HG02970 (cell line): ENCODE data around the gene SLC17A7.

Source experiments
- ATAC-seq: cut with Tn5 transposase; IDR thresholded peaks from one replicate; pipeline ENCODE4 v1.9.1; 2021; ENCODE audit warnings: mild to moderate bottlenecking, moderate library complexity, moderate number of reproducible peaks; ENCODE audit not compliant: unreplicated experiment, low FRiP score

SLC17A7 gene

GRCh38 chr19:49415102-49415809 is 26.1 kb downstream of the SLC17A7 start:
- no peak for ATAC-seq

- ATAC-seq, result no peak
Measured at GRCh38 chr19:49414256-49414655, 27.1 kb downstream of the SLC17A7 start.

GRCh38 chr19:49413348-49413747 is 28.0 kb downstream of the SLC17A7 start:
- no peak for ATAC-seq

GRCh38 chr19:49411681-49412326 is 29.5 kb downstream of the SLC17A7 start:
- no peak for ATAC-seq

GRCh38 chr19:49409441-49410029 is 31.8 kb downstream of the SLC17A7 start:
- no peak for ATAC-seq

- ATAC-seq, result no peak
Measured at GRCh38 chr19:49408816-49409440, 32.4 kb downstream of the SLC17A7 start.

GRCh38 chr19:49407482-49408015 is 33.8 kb downstream of the SLC17A7 start:
- no peak for ATAC-seq

- ATAC-seq, result no peak
Measured at GRCh38 chr19:49407079-49407478, 34.2 kb downstream of the SLC17A7 start.

GRCh38 chr19:49403404-49404187 is 37.7 kb downstream of the SLC17A7 start:
- ATAC-seq, result no peak

- ATAC-seq, result no peak
Measured at GRCh38 chr19:49400029-49400428, 41.3 kb downstream of the SLC17A7 start.

GRCh38 chr19:49398931-49399330 is 42.4 kb downstream of the SLC17A7 start:
- no peak for ATAC-seq

- no peak for ATAC-seq
Measured at GRCh38 chr19:49398001-49398615, 43.2 kb downstream of the SLC17A7 start.

- ATAC-seq, result no peak
Measured at GRCh38 chr19:49396738-49397505, 44.4 kb downstream of the SLC17A7 start.

- no peak for ATAC-seq
Measured at GRCh38 chr19:49395581-49396407, 45.5 kb downstream of the SLC17A7 start.

- ATAC-seq, result no peak
Measured at GRCh38 chr19:49393881-49394280, 47.4 kb downstream of the SLC17A7 start.

GRCh38 chr19:49391581-49392399 is 49.5 kb downstream of the SLC17A7 start:
- peak; percentile 53 for ATAC-seq

GRCh38 chr19:49390929-49391359 is 50.4 kb downstream of the SLC17A7 start:
- no peak for ATAC-seq
